COR-L47 (cell line): ENCODE results near the gene BRMS1.
"Not testable (repeated sequence)": the region's sequence is repeated elsewhere in the genome, so short reads cannot be mapped to it uniquely, and the experiment has no call there.

Experiments used
- DNase-seq: peaks from one replicate; lab custom pipeline; 2025; lab: John Stamatoyannopoulos, UW

BRMS1 gene

DNA sequence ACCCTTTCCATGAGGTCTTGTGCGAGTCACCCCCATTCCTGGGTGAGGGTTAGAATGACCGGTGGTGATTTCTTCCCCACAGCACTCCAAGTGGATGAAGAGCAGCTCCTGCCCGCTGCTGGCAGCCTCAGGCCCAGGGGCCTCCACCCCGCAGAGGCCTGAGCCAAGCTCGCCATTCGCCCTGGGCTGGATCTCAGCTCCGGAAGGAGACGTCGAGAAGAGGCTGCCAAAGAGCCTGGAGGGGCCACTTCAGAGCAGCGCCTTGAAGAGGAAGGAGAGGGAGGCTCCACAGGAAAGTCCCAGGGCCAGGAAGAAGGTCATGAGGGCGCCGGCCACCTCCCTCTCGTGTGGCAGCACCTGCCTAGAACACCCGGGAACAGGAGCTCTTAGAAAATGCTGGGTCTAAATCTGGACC, 18.3 kb upstream of the BRMS1 start:
- no peak for DNase-seq

DNA sequence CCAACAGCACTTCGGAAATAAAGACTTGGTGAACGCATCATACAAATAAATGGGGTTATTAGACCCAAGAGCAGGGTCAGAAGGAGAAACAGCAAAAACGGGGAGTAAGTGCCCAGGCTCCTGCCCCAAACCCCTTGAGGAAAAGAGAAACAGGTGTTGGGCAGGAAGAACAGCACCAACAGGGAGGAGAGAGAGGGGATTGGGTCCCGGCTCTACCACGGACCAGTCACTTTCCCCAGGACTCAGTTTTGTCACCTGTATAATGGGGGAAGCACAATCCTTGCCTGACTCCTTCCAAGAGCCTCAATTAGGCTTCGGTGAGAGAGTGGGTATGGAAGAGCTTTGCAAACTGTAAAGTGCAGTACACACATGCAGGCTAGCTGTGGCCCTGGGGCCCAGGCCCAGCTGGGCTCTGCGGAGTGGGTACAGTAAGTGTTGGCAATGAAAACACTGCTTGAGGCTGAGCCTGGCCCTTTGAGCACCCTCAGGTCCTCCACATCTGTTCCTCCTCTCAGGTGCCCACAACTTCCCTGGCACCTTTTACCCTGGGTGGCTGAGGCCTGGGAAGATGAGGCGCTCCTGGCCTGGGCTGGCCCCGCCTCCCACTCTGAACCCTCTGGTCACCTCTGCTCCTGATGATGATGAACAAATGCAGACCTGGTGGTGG, 17.7 kb upstream of the BRMS1 start:
- no peak for DNase-seq

GRCh38 chr11:66361502-66361941, 16.6 kb upstream of the BRMS1 start:
- no peak for DNase-seq

GRCh38 chr11:66360406-66361073, 15.6 kb upstream of the BRMS1 start:
- no peak for DNase-seq

GRCh38 chr11:66359662-66360087, 14.8 kb upstream of the BRMS1 start:
- no peak for DNase-seq

- not testable (repeated sequence) for DNase-seq
Measured at GRCh38 chr11:66350560-66351235, 5.8 kb upstream of the BRMS1 start.

- DNase-seq = no peak
Measured at GRCh38 chr11:66349084-66349386, 4.1 kb upstream of the BRMS1 start.

DNA sequence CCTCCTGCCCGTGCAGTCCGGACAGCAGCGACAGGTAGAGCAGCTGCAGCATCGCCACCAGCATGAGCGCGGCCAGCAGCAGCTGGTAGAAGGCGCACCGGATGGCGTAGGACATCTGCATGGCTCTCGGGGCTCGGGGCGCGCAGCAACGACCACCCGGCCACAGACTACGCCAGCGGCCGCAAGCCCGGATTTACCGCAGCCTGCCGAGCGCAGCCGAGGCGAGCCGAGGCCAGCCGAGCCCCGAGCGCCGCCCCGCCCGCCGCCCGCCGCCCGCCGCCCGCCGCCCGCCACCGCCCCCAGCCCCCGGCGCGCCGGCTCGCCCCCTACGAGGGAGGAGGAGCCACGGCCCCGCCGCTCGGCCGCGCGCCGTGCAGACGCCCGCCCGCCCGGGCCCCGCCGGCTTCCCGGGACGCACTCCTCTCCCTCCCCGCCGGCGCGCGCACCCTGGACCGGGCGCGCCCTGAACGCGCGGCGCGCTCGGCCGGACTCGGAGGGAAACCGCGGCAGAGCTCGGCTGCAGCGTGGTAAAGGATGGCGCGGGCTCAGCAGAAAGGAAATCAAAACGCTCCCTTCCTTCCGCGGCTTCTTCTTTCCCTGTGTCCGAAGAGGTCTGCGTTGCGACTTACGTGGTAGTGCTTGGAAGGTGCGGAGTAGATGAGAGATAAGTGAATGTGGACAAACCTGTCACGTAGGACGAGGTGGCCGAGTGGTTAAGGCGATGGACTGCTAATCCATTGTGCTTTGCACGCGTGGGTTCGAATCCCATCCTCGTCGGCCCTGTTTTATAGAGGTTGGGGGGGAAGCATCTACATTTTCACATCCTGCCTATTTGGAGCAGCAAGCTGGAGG, 2.7 kb upstream of the BRMS1 start, which contains the start of gene B4GAT1:
TSS of gene B4GAT1 (minus strand) at position 205 of the 852 bp plus-strand sequence. CDS start at position 121, 84 bp downstream.
- peak; percentile 81 for DNase-seq

- peak; percentile 62 for DNase-seq
Measured at GRCh38 chr11:66346476-66347424, 1.8 kb upstream of the BRMS1 start.

DNA sequence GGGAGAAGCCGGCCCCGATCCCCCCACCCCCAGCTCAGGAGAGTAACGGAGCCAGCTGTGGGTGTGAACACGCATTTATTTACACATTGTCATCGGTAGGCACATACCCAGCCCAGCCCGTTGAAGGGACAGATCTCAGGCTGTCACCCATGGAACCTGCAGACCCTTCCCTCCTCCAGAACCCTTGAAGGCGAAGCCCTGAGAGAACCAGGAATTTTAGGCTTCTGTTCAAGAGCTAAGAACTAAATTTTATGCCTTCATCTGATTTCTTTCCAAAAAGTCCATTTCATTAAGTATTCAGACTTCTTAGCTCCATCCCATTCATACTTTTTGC, 379 bp upstream of the BRMS1 start:
- DNase-seq = no peak

DNA sequence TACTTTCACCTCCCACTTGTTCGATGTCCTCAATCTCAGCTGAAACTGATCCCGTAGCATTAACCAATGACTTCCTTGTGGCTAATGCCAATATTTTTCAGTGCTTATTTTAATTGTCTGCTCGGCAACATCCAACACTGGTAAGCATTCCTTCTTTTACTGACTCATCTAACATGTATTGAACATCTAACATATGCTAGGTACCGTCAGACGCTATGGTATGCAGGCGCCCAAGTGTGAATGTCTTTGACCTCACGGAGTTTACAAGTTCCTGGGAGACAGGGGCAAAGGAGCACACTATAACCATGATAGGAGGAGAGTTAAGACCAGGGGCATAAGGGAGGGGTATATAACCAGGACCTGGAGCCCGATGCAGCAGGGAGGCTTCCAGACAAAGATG, 1.7 kb downstream of the BRMS1 start:
- no peak for DNase-seq

DNA sequence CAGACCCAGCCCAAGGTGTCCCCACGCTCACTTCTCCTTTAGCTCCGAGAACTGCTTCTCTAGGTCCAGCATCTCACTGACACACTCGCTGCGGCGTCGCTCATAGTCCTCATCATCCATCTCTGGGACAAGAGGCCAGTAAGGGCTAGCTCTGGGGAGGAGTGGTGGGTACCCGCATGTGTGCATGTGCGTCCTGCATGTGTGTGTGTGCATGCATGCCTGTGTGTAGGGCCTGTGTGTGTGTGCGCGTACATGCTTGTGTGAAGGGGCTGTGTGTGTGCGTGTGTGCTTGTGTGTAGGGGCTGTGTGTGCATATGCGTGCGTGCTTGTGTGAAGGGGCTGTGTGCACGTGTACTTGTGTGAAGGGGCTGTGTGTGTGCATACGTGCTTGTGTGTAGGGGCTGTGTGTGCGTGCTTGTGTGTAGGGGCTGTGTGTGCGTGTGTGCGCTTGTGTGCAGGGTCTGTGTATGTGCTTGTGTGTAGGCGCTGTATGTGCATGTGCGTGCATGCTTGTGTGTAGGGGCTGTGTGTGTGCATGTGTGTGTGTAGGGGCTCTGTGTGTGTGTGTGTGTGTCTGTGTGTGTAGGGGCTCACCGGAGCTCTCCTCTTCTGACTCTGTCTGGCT, 3.3 kb downstream of the BRMS1 start:
- DNase-seq = no peak

GRCh38 chr11:66340596-66341501, 4.1 kb downstream of the BRMS1 start:
- DNase-seq = no peak

DNA sequence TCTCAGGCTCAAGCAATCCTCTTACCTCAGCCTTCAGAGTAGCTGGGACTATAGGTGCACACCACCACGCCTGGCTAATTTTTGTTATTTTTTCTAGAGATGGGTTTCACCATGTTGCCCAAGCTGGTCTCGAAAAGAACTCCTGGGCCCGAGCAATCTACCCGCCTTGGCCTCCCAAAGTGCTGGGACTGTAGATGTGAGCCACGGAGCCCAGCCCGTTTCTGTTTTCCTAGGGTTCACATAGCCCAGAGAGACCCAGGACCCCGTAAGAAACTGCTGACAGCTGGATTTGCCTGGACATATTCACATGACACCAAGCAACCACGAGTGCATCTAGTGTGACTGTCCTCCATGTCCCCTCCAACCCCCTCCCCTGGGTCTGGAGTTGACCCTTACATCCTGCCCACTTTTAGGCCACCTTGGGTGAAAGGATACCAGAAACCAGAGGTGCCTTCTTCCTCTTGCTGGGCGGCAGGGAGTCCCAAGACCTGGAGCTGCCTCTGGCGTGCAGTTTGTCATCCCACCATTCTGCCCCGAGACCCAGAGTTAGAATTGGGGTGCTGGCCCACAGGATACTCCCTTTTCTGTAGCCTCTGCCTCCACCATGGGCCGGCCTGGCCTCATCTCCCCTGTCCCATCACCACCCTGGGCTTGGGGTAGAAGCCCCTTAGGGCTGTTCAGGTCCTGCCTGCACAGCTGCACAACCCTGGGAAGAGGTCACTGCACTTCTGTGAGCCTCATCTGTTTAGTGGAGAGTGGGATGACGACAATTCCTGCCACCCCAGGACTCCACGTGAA, 5.0 kb downstream of the BRMS1 start:
- DNase-seq = no peak

DNA sequence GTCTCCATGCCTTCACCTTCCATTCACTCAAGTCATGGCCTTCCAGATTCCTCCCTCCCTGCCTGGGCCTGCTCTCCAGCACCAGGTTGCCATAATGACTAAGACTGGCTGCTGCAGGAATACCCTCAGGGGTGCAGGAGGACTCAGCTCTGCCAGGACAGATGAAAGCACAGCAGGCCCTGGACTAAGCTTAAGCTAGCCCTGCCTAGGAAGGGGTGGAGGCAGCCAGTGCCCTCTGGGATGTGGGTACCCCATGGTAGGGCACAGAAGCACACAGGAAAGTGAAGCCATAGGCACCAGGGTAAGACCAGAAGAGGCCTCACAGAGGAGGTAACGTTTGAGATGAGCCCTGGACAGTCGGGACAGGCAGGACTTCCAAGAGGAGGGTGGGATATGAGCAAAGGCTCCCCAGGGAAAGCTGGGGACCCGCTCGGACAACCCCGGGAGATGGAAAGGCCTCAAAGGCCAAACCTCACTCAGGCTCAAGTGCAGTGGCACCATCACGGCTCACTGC, 5.7 kb downstream of the BRMS1 start:
- no peak for DNase-seq

- DNase-seq = no peak
Measured at GRCh38 chr11:66338276-66339161, 6.4 kb downstream of the BRMS1 start.

GRCh38 chr11:66337103-66337899, 7.6 kb downstream of the BRMS1 start:
- DNase-seq = no peak
